Measurements from ENCODE around the gene DAPP1.

Gene DAPP1

DNA sequence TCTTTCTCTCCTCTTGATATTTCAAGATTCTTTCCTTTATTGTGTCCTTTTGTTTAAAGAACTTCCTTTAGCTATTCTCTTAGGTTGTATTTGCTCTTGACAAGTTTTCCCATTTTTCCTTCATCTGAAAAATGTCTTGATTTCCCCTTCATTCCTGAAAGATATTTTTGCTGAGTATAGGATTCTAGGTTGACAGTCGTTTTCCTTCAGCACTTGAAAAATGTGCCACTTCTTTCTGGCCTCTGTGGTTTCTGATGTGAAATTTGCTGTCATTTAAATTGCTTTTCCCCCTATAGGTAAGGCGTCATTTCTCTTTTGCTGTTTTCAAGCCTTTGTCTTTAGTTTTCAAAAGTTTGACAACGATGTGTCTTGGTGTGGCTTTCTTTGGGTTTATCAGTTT is 100.9 kb downstream of the DAPP1 start:
- H3K4me3 ChIP-seq (ENCODE audit: low read depth, low read length), result no peak overlapping the region
- TF ChIP-seq, protein P1, sequence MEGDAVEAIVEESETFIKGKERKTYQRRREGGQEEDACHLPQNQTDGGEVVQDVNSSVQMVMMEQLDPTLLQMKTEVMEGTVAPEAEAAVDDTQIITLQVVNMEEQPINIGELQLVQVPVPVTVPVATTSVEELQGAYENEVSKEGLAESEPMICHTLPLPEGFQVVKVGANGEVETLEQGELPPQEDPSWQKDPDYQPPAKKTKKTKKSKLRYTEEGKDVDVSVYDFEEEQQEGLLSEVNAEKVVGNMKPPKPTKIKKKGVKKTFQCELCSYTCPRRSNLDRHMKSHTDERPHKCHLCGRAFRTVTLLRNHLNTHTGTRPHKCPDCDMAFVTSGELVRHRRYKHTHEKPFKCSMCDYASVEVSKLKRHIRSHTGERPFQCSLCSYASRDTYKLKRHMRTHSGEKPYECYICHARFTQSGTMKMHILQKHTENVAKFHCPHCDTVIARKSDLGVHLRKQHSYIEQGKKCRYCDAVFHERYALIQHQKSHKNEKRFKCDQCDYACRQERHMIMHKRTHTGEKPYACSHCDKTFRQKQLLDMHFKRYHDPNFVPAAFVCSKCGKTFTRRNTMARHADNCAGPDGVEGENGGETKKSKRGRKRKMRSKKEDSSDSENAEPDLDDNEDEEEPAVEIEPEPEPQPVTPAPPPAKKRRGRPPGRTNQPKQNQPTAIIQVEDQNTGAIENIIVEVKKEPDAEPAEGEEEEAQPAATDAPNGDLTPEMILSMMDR (IDR thresholded peaks at IDR 0.05; ENCODE audit: low read depth, low read length, missing control alignments), result no peak
- no peak for DNase-seq (ENCODE audit: low read depth)

GRCh38 chr4:99918656-99919055 is 102.0 kb downstream of the DAPP1 start:
- DNase-seq (ENCODE audit: low read depth), result no peak
- TF ChIP-seq, protein P1 (IDR thresholded peaks at IDR 0.05; ENCODE audit: low read depth, low read length, missing control alignments), result no peak
- no peak overlapping the region for H3K4me3 ChIP-seq (ENCODE audit: low read depth, low read length)

Data from GM12864 (cell line).